NB4 (cell line): Measurements from ENCODE around the gene OTX2.

Source experiments
- DNase-seq: peaks from one replicate; pipeline ENCODE4 v3.0.0; 2010; ENCODE audit warnings: low read depth
- H3K4me3 ChIP-seq: one replicate; pipeline ENCODE4 v1.5.1; 2011; ENCODE audit warnings: mild to moderate bottlenecking, low read depth, low read length, moderate library complexity
- CTCF ChIP-seq: IDR thresholded peaks from one replicate; pipeline ENCODE4 v1.5.1; 2012; ENCODE audit warnings: low read depth, low read length
- MAX ChIP-seq: IDR thresholded peaks from 2 replicates; pipeline ENCODE4 v1.6.1; 2011; ENCODE audit warnings: low read depth, low read length
- MYC ChIP-seq: IDR thresholded peaks from 2 replicates; pipeline ENCODE4 v1.6.1; 2011; ENCODE audit warnings: low read depth, low read length
- POLR2A ChIP-seq: IDR thresholded peaks from 2 replicates; pipeline ENCODE4 v1.6.1; 2011; ENCODE audit warnings: mild to moderate bottlenecking; ENCODE audit not compliant: insufficient read length; ENCODE audit errors: extremely low read depth

OTX2 gene

GRCh38 chr14:56794557-56795283, 15.6 kb downstream of the OTX2 start:
- DNase-seq: no peak
- TF ChIP-seq MAX (no peak), MYC (no peak), CTCF (no peak), POLR2A (no peak)
- H3K4me3 ChIP-seq: no peak overlapping the region

- no peak overlapping the region for H3K4me3 ChIP-seq
- TF ChIP-seq MAX (no peak), MYC (no peak), POLR2A (no peak), CTCF (no peak)
Measured at GRCh38 chr14:56794088-56794556, 16.2 kb downstream of the OTX2 start.

GRCh38 chr14:56789955-56790354, 20.3 kb downstream of the OTX2 start:
- DNase-seq: no peak
- no peak overlapping the region for H3K4me3 ChIP-seq
- TF ChIP-seq CTCF (no peak), MYC (no peak), POLR2A (no peak), MAX (no peak)

More at GRCh38 chr14:56794088-56794556, 16.2 kb downstream of the OTX2 start:
- no peak for DNase-seq

- DNase-seq: no peak
- TF ChIP-seq MYC (no peak), CTCF (no peak), POLR2A (no peak), MAX (no peak)
- H3K4me3 ChIP-seq: no peak overlapping the region
Measured at GRCh38 chr14:56787530-56787929, 22.7 kb downstream of the OTX2 start.

GRCh38 chr14:56782711-56783110, 27.6 kb downstream of the OTX2 start:
- no peak overlapping the region for H3K4me3 ChIP-seq
- TF ChIP-seq MAX (no peak), POLR2A (no peak)
- DNase-seq: no peak

GRCh38 chr14:56774503-56774902, 35.8 kb downstream of the OTX2 start:
- TF ChIP-seq MYC (no peak), POLR2A (no peak), CTCF (no peak), MAX (no peak)
- DNase-seq: no peak
- no peak overlapping the region for H3K4me3 ChIP-seq
